Lower lobe of right lung (tissue), 2 donors: ENCODE data around the gene WDR90. TPM values are rescaled to one million over a fixed set of nuclear protein-coding genes. Genes with fewer than 3 reads are reported as not detected.

Experiments
- ATAC-seq, 2 donors: fragments of 200-7000 bp; cut with Tn5 transposase; one replicate each; pipeline ENCODE4 v1.9.1; 2020 to 2022; ENCODE audit warnings: mild to moderate bottlenecking in 2 of 2, moderate library complexity in 2 of 2
- DNase-seq: peaks from one replicate; pipeline ENCODE4 v3.0.0-alpha.2; 2020
- H3K27ac ChIP-seq: fragments of 200-600 bp; one replicate; pipeline ENCODE4 v1.8.0; 2022
- H3K27me3 ChIP-seq: fragments of 200-600 bp; one replicate; pipeline ENCODE4 v1.8.0; 2022; ENCODE audit warnings: low read depth
- H3K36me3 ChIP-seq: fragments of 200-600 bp; one replicate; pipeline ENCODE4 v1.8.0; 2022; ENCODE audit warnings: mild to moderate bottlenecking
- H3K4me1 ChIP-seq: fragments of 200-600 bp; one replicate; pipeline ENCODE4 v1.8.0; 2022
- H3K4me3 ChIP-seq: fragments of 200-600 bp; one replicate; pipeline ENCODE4 v1.8.0; 2022; ENCODE audit warnings: mild to moderate bottlenecking
- H3K9me3 ChIP-seq: fragments of 200-600 bp; one replicate; pipeline ENCODE4 v1.8.0; 2022
- intact Hi-C: fragments of 100-400 bp; cut with DNase I; formaldehyde crosslinking; loops from one replicate; pipeline ENCODE4 v1.11.0; 2022
- total RNA-seq: library from RNA; stranded (reverse); fragmentation: NEBNext Ultra II Directional; extraction: Animal tissue kit (Norgen Biotek cat#: 25700); gene quantifications from one replicate; pipeline ENCODE4 v1.2.1, GENCODE V29; 2021
- TF ChIP-seq, protein P1 (sequence below): fragments of 200-600 bp; IDR thresholded peaks from one replicate; pipeline ENCODE4 v1.8.0; 2022; ENCODE audit warnings: antibody characterized with exemption, mild to moderate bottlenecking
- donor health status: DM: no; HTN: yes; CAD: no; lungs with severe emphysema.

The WDR90 gene
- total RNA-seq, 1 donor from 2014 or later, result 31.4 TPM

DNA sequence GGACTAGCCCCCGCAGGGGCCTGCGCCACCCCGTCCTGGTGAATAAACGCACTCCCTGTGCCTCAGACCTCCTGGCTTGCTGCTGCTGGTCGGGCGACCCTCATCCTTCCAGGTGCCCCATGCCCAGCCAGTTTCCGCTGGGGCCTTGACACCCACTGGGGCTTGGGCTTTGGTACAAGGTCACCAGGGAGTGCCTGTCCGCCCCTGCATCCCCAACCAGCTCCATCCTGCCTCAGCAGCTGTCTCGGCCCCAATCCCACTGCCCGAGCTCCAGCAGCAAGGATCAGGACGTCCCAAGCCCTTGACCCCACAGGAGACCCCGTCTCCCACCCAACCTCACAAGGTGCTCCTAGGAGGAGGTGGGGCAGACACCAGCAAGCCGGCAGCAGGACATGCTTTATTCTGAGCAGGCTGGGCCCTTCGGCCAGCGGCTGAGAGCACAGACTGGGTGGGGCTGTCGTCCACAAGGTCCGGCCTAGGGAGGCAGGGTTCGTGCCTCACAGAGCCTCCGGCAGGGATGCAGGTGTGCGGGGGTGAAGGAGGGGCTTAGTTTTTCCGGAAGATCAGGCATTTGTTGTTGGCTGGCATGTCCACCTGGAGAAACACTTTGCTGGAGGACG, 15.0 kb upstream of the WDR90 start:
- TF ChIP-seq, protein P1, sequence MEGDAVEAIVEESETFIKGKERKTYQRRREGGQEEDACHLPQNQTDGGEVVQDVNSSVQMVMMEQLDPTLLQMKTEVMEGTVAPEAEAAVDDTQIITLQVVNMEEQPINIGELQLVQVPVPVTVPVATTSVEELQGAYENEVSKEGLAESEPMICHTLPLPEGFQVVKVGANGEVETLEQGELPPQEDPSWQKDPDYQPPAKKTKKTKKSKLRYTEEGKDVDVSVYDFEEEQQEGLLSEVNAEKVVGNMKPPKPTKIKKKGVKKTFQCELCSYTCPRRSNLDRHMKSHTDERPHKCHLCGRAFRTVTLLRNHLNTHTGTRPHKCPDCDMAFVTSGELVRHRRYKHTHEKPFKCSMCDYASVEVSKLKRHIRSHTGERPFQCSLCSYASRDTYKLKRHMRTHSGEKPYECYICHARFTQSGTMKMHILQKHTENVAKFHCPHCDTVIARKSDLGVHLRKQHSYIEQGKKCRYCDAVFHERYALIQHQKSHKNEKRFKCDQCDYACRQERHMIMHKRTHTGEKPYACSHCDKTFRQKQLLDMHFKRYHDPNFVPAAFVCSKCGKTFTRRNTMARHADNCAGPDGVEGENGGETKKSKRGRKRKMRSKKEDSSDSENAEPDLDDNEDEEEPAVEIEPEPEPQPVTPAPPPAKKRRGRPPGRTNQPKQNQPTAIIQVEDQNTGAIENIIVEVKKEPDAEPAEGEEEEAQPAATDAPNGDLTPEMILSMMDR, result no peak
- Histone ChIP-seq H3K9me3 (no peaks in the 10 kb centered on the region), H3K27me3 (no peaks in the 10 kb centered on the region), H3K4me1 (peaks cover 43% of the 10 kb centered on the region), H3K36me3 (peaks cover 5% of the 10 kb centered on the region), H3K4me3 (no peak overlapping the region), H3K27ac (no peak overlapping the region)
- ATAC-seq (no peak), DNase-seq (no peak)
- intact Hi-C loops, result no loop called here

DNA sequence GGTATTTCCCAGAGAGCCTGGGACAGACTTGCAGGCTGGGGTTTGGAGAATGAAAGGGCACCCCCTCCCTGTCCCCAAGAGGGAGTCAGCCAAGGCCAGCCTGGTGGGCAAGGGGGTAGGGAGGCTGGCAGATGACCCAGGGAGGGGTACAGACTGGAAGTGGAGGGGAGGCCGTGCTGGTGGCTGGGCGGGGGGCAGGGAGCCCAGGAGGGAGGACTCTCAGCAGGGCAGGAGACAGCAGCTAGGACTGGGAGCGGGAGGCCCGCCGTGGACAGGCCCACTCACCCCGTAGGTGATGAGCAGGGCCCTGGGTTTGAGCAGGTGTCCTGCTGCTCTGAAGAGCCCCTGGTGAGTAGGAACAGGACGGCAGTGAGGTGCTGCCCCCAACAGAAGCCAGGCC, 14.2 kb upstream of the WDR90 start:
- Histone ChIP-seq H3K27me3 (no peaks in the 10 kb centered on the region), H3K4me3 (peak overlapping the region; percentile 95), H3K4me1 (peaks cover 34% of the 10 kb centered on the region), H3K9me3 (no peaks in the 10 kb centered on the region), H3K36me3 (peaks cover 5% of the 10 kb centered on the region), H3K27ac (peak overlapping the region; percentile 92)
- intact Hi-C loops, result no loop called here
- TF ChIP-seq, protein P1, result no peak
- no peak for ATAC-seq
- no peak for DNase-seq

DNA sequence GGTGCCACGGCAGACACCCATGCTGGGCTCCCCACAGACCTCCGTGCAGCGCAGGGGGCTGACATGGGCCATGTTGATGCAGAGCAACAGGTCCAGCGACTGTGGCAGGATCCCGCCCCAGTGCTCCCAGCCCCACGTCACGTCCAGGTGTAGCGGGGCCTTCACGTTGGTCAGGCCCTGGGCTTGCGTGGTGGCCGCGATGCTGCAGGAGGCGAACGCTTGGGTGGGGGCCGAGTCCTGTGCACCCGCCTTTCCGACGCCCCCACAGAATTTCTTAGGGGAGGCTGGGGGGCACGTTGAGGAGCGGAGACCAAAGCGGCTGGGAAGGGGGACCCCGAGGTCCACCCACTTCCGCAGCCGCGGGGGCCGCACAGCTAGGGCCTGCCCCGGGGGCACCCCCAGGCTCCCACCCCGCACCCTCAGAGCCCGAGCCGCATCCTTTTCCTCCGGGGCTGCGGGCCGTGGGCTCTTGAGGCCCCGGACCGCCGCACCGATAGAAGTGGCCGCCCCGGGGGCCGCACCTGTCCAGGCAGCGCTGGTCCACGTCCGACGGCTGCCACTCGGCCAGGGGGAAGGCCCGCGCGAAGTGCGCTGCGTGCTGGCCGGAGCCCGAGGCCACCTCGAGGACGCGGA, 13.5 kb upstream of the WDR90 start:
- TF ChIP-seq, protein P1, result no peak
- no peak for DNase-seq
- peak overlapping the region; percentile 92 for H3K27ac ChIP-seq

DNA sequence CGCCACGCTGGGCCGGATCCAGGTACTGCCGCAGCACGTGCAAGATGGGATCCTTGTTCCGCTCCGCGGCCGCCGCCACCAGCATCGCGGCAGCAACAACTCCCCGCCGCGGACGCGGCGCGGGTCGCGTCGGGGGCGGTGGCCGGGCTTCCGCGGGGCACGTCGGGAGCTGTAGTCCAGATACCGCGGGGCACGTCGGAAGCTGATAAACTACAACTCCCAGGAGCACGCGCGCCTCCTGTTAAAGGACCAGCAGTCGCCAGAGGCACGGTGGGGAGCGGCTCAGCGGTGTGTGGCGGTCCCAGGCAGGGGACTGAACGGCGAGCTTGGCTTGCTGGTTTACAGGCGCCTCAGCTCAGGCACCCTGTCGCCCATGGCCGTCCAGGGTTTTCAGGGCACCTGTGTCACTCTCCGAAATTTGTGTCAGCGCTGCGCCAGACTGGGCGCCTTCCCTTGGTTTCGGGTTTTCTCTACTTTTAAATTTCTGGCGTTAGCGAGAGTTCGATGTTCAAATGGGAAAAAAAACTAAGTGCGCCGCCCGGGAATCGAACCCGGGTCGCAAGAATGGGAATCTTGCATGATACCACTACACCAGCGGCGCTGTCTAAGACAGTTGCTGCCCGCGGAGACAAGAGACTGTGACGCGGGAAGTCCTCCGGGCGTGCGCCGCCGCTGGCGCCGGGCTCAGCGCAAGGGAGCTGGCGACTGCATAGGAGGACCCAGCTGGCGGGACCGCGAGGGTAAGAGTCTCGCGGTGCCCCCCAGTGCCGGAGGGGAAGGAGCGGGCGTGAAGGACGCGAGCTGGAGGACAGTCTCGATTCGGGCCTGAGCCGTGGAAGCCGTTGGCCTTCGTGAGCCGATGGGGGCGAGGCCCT, 12.7 kb upstream of the WDR90 start, which contains the start of gene METTL26:
Gene METTL26, minus strand, starts transcription at position 100 of the 875 bp plus-strand sequence. Its CDS starts 15 bp downstream, at position 85.
- intact Hi-C loops, result no loop called here
- Histone ChIP-seq H3K4me1 (peaks cover 20% of the 10 kb centered on the region), H3K27ac (peak within 1 kb of the TSS; percentile 92), H3K4me3 (peak within 1 kb of the TSS; percentile 95), H3K27me3 (no peaks in the 10 kb centered on the region), H3K36me3 (peaks cover 5% of the 10 kb centered on the region), H3K9me3 (no peaks in the 10 kb centered on the region)
- ATAC-seq, result peak; percentile 92 to 95
- TF ChIP-seq, protein P1, result peak; percentile 29
- peak; percentile 98 for DNase-seq

More for the DNA sequence above, 13.5 kb upstream of the WDR90 start:
- no peaks in the 10 kb centered on the region for H3K27me3 ChIP-seq
- intact Hi-C loops, result no loop called here
- H3K4me1 ChIP-seq, result peaks cover 27% of the 10 kb centered on the region
- ATAC-seq, result no peak
- H3K4me3 ChIP-seq, result peak overlapping the region; percentile 95
- no peaks in the 10 kb centered on the region for H3K9me3 ChIP-seq
- peaks cover 5% of the 10 kb centered on the region for H3K36me3 ChIP-seq
